NCI-H526 treated with DMSO at 0.1 percent for 48 hours (cell line): ENCODE measurements around the gene NDUFV1.
"Not testable (repeated sequence)": the region's sequence is repeated elsewhere in the genome, so short reads cannot be mapped to it uniquely, and the experiment has no call there.

Experiments
- DNase-seq: peaks from one replicate; lab custom pipeline; 2025; lab: John Stamatoyannopoulos, UW

Gene NDUFV1

GRCh38 chr11:67611704-67612587 is 5.2 kb downstream of the NDUFV1 start:
- DNase-seq: no peak

- no peak for DNase-seq
Measured at GRCh38 chr11:67612751-67613150, 6.0 kb downstream of the NDUFV1 start.

- no peak for DNase-seq
Measured at GRCh38 chr11:67613313-67613959, 6.7 kb downstream of the NDUFV1 start.

- no peak for DNase-seq
Measured at GRCh38 chr11:67613960-67614715, 7.4 kb downstream of the NDUFV1 start.

DNA sequence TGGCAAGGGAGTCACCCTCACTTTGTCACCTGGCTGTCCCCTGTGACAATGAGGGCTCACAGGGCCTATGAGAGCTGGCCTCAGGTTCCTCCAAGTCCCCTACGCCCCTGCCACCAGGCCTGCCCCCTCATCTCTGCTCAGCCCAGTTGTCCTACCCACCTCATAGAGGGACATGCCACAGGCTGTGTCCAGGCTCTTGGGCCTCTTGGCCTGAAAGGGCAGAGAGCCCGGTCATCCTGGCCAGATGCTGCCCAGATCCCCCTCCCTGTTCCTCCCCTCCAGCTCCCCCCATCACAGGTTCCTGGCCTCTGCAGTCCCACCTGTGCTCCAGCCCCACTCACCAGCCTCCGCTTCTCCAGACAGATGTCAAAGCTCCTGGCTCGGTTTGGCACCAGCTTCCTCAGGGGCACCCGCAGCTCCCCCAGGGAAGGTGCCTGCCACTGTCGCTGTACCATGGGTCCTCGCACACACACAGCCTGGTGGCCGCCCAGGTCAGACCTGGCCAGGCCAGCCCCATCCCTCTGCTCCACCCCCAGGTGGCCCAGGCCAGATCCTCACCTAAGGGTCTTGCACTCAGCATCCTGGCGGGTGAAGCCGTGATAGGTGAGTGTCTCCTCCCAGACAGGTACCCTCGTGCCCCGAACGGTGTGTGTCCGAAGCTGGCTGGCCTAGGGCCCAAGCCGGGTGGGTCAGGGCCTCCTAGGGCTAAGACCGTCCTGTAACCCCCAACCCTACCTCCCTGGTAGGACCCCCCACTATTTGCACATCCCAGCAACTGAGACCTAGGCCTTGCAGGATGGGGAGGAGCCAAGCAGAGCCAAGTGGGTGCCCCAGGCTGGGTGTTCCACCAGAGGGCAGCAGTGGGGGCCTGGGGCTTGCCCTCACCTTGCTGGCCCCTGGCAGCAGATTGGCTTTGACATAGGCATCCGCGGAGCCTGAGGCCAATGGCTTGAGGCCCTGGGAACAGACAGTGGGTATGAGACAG is 8.3 kb downstream of the NDUFV1 start:
- no peak for DNase-seq

- DNase-seq: no peak
Measured at GRCh38 chr11:67615728-67616430, 9.1 kb downstream of the NDUFV1 start.

- no peak for DNase-seq
Measured at GRCh38 chr11:67616431-67617242, 9.9 kb downstream of the NDUFV1 start.

- DNase-seq: no peak
Measured at GRCh38 chr11:67617243-67617953, 10.7 kb downstream of the NDUFV1 start.

GRCh38 chr11:67618901-67619659 is 12.3 kb downstream of the NDUFV1 start:
- not testable (repeated sequence) for DNase-seq

GRCh38 chr11:67619683-67620618 is 13.2 kb downstream of the NDUFV1 start:
- DNase-seq: peak; percentile 52

DNA sequence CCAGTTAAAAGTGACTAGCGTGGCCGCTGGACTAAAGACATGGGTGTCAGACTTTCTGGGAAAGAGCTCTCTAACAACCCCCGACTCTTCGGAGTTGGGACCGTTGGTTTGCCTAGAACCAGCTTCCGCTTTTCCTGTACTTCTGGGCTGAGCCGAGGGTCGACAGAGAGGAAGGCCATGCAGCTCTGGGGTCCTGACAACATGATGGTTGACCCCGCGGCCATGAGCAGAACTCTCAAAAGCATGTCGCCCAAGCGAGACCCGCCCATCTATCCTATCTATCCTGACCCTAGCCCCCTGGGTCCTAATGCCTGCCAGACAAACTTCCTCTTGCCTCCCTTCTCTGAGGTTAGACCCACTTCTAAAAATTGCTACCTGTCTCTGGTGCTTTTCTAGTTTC is 13.9 kb downstream of the NDUFV1 start:
- peak; percentile 30 for DNase-seq

DNA sequence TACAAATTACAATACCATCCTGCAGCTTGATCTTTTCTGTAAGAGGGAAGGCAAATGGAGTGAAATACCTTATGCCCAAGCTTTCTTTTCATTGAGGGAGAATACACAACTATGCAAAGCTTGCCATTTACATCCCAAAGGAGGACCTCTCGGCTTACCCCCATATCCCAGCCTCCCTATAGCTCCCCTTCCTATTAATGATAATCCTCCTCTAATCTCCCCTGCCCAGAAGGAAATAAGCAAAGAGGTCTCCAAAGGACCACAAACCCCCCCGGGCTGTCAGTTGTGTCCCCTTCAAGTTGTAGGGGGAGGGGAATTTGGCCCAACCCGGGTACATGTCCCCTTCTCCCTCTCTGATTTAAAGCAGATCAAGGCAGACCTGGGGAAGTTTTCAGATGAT is 15.2 kb downstream of the NDUFV1 start:
- DNase-seq: not testable (repeated sequence)

DNA sequence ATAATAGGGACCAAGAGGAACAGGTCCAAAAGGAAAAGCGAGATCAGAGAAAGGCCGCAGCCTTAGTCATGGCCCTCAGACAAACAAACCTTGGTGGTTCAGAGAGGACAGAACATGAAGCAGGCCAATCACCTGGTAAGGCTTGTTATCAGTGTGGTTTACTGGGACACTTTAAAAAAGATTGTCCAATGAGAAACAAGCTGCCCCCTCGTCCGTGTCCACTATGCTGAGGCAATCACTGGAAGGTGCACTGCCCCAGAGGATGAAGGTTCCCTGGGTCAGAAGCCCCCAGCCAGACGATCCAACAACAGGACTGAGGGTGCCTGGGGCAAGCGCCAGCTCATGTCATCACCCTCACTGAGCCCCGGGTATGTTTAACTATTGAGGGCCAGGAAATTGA is 16.2 kb downstream of the NDUFV1 start:
- DNase-seq: not testable (repeated sequence)

GRCh38 chr11:67623795-67624194 is 17.1 kb downstream of the NDUFV1 start:
- not testable (repeated sequence) for DNase-seq

- peak; percentile 35 for DNase-seq
Measured at GRCh38 chr11:67626131-67626833, 19.5 kb downstream of the NDUFV1 start.

GRCh38 chr11:67626970-67627369 is 20.2 kb downstream of the NDUFV1 start:
- DNase-seq: no peak

GRCh38 chr11:67627441-67627811 is 20.7 kb downstream of the NDUFV1 start:
- DNase-seq: no peak
